ACC112 (cell line): ENCODE data around the gene MAGI2.

Experiments used
- H2AFZ ChIP-seq: fragments of 200-600 bp; sonication (generic); one replicate; pipeline ENCODE4 v1.6.0; 2017; ENCODE audit warnings: antibody characterized with exemption, low read length; ENCODE audit not compliant: unreplicated experiment
- H3K27ac ChIP-seq: fragments of 200-600 bp; sonication (generic); 2 replicates; pipeline ENCODE4 v1.5.1; 2014; ENCODE audit warnings: low read depth, mild to moderate bottlenecking, antibody characterized with exemption, low read length, moderate library complexity
- H3K27me3 ChIP-seq: fragments of 200-600 bp; sonication (generic); 2 replicates; pipeline ENCODE4 v1.6.1; 2014; ENCODE audit warnings: mild to moderate bottlenecking, antibody characterized with exemption, low read length, moderate library complexity, mixed read lengths; ENCODE audit not compliant: insufficient read depth
- H3K36me3 ChIP-seq: fragments of 200-600 bp; sonication (generic); 2 replicates; pipeline ENCODE4 v1.6.1; 2016; ENCODE audit warnings: mild to moderate bottlenecking, antibody characterized with exemption, low read length, moderate library complexity, mixed read lengths; ENCODE audit not compliant: insufficient read depth
- H3K4me1 ChIP-seq: fragments of 200-600 bp; sonication (generic); one replicate; pipeline ENCODE4 v1.6.1; 2016; ENCODE audit warnings: low read length, mixed read lengths; ENCODE audit not compliant: insufficient read depth, unreplicated experiment, control insufficient read depth
- H3K4me3 ChIP-seq: fragments of 200-600 bp; sonication (generic); 2 replicates; pipeline ENCODE4 v1.5.1; 2014; ENCODE audit warnings: mild to moderate bottlenecking, low read depth, low read length
- H3K79me2 ChIP-seq: fragments of 200-600 bp; sonication (generic); one replicate; pipeline ENCODE4 v1.6.0; 2016; ENCODE audit warnings: low read length; ENCODE audit not compliant: control insufficient read depth, unreplicated experiment, insufficient read depth

The MAGI2 gene

DNA sequence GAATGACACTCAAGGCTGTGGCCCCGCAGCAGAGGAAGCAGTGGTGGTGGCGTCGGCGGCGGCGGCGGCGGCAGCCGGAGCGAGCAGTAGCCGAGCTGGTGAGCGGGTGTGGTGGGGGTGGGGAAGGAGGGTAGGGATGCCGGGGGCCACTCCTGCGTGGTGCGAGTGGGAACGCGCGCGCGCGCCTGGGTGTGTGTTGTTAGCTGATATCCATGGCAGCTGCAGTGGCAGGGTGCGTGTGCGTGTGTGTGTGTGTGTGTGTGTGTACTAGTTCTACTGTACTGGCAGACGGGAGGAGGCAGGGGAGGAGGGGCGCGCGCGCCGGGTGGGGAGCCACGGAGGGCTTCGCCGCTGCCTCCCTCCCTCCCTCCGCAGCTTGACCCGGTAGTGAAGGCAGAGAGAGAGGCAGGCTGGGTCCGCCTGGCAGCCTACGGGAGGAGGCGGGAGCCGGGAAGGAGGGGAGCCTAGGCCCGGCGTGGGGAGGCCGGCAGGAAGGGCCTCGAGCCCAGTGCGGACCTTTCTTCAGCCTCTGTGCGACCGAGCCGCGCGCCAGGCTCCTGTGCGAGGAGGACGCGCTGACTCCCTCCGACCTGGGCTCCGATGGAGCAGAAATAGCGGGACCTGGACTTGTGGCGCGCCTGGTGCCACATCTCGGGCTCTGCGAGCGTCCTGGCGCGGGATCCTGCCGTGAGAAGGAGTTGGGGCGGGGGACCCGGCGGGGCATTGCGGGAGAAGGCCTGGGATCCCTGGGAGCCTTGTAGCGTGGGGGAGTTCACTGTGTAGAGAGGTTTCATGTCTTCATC is at the start of gene MAGI2:
Gene MAGI2 (minus strand): TSS at position 110 of the 803 bp plus-strand sequence. CDS start 347 bp downstream, outside the sequence.
- peaks cover 8% of the 10 kb centered on the region; the same call in 1 of the 2 replicates for H3K36me3 ChIP-seq
- peaks cover 50% of the 10 kb centered on the region for H3K79me2 ChIP-seq
- H2AFZ ChIP-seq, result peak within 1 kb of the TSS; percentile 98
- H3K4me1 ChIP-seq, result peaks cover 30% of the 10 kb centered on the region
- no peaks in the 10 kb centered on the region for H3K27me3 ChIP-seq
- peak within 1 kb of the TSS; percentile 80 for H3K4me3 ChIP-seq
- H3K27ac ChIP-seq, result peak within 1 kb of the TSS; percentile 73

DNA sequence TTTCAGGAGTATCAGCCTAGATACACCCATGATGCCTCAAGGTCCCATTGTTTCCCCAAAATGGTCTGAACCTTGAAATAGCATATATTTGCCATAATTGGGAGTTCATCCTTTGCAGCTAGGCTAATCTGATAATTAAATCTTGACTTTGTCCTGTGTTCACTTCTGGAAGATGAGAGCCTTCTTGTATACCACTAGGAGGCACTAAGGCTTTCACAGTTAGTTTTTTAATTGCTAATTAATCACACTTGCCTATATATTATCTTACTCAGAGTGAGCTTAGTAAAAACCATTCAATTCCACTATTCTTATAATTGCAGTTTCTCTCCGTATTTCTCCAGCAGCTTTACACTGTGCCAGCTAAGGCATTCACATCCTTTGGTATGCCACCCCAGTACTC is 48.7 kb upstream of the MAGI2 start:
- Histone ChIP-seq H3K27me3 (no peaks in the 10 kb centered on the region), H3K4me3 (no peak overlapping the region), H3K4me1 (peaks cover 8% of the 10 kb centered on the region), H2AFZ (no peak overlapping the region), H3K36me3 (no peaks in the 10 kb centered on the region), H3K27ac (no peak overlapping the region), H3K79me2 (no peaks in the 10 kb centered on the region)

DNA sequence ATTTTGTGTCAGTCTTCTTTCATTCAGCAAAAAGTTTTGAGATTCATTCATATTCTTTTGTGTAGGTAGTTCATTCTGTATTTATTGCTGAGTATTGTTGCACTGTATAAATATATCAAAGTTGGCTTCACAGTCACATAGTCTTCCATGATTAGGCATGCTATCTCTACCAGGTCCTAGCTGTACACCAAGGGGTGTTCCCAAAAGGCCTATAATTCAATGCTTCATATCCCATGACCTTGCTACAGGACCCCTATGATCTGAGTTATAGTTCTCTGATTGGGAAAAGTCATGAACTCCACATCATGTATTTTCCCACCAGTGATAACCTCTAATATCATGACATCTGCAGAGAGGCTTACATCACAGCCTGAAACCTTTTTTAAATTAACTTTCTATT is 47.3 kb upstream of the MAGI2 start:
- Histone ChIP-seq H3K4me3 (no peak overlapping the region), H3K27me3 (no peaks in the 10 kb centered on the region), H3K79me2 (no peaks in the 10 kb centered on the region), H2AFZ (no peak overlapping the region), H3K27ac (no peak overlapping the region), H3K4me1 (peaks cover 9% of the 10 kb centered on the region), H3K36me3 (no peaks in the 10 kb centered on the region)

DNA sequence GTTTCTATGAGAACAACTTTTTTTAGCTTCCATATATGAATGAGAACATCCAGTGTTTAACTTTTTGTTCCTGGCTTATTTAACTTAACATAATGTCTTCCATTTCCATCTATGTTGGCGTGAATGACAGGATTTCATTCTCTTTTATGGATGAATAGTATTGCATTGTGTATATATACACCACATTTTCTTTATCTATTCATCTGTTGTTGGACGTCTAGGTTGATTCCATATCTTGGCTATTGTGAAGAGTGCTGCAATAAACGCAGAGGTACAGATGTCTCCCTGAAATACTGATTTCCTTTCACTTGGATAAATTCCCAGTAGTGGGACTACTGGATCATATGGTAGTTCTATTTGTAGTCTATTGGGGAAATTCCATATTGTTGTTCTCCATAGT is 44.3 kb upstream of the MAGI2 start:
- Histone ChIP-seq H3K79me2 (no peaks in the 10 kb centered on the region), H3K27ac (no peak overlapping the region), H3K36me3 (no peaks in the 10 kb centered on the region)

DNA sequence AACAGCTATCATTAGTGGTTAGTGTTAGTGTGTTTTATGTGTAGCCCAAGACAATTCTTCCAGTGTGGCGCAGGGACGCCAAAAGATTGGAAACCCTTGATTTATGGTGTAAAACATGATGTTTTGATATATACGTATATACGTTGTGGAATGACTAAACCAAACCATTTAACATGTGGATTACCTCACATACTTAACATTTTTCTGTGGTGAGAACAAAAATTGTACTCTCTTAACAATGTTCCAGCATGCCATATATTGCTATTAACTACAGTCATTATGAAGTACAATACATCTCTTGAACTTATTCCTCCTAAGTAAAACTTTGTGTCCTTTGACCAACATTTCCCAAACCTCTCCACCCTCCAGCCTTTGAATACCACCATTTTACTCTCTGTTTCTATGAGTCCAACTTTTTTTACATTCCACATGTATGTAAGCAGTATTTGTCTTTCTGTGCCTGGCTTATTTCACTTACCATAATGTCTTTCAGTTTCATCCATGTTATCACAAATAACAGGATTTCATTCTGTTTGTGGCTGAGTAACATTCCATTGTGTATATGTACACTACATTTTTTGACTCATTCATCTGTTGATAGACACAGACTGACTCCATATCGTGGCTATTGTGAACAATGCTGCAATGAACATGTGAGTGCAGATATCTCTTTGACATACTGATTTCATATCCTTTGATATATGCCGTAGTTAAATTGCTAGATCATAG is 42.2 kb upstream of the MAGI2 start:
- H3K27ac ChIP-seq, result peak overlapping the region; percentile 53
- no peaks in the 10 kb centered on the region for H3K36me3 ChIP-seq
- H3K4me1 ChIP-seq, result peaks cover 14% of the 10 kb centered on the region
- H2AFZ ChIP-seq, result peak overlapping the region; percentile 92
- H3K4me3 ChIP-seq, result peak overlapping the region; percentile 36; the same call in 1 of the 2 replicates
- H3K79me2 ChIP-seq, result no peaks in the 10 kb centered on the region
- no peaks in the 10 kb centered on the region for H3K27me3 ChIP-seq

More for the DNA sequence above, 44.3 kb upstream of the MAGI2 start:
- H3K4me1 ChIP-seq, result peaks cover 14% of the 10 kb centered on the region
- no peak overlapping the region for H3K4me3 ChIP-seq
- no peaks in the 10 kb centered on the region for H3K27me3 ChIP-seq
- H2AFZ ChIP-seq, result no peak overlapping the region

DNA sequence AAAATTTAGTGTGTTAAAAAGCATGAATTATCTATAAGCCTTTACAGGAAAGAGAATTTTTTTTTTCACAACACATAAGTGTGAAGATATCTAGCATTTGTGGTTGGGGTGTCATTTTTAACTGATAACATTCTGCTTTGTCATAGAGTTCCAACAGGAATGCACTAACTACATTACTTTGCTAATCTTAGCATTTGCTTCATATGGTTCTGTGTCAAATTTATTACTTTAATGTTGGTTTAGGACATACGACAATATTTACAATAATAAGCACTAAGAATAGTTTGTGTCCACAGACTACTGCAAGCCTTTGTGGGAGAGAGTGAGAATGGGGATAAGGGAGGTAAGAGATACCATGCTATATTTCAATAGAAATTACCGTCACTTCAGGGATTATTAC is 40.6 kb upstream of the MAGI2 start:
- no peak overlapping the region for H3K27ac ChIP-seq
- H2AFZ ChIP-seq, result no peak overlapping the region
- no peak overlapping the region for H3K4me3 ChIP-seq
- H3K36me3 ChIP-seq, result no peaks in the 10 kb centered on the region
- no peaks in the 10 kb centered on the region for H3K79me2 ChIP-seq
- H3K27me3 ChIP-seq, result no peaks in the 10 kb centered on the region
- H3K4me1 ChIP-seq, result peaks cover 14% of the 10 kb centered on the region

DNA sequence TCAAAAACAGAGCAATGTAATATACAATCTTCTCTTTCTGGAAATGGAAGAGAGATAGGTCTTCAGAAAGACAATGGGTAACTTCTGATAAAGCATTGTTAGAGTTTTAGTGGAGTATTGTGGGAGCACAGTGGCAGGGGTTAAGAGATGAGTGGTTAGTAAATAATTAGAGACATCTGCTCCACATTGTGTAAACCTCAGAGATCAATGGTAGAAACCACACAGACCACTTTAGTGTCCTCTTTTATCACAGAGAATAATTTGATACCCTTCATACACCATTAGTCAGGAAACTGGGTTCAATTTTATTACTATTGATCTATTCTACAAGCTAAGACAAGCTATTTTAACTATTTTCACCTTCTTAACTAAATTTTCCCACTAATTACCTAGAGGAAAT is 35.9 kb upstream of the MAGI2 start:
- H2AFZ ChIP-seq, result no peak overlapping the region
- H3K4me1 ChIP-seq, result no peaks in the 10 kb centered on the region
- H3K36me3 ChIP-seq, result no peaks in the 10 kb centered on the region
- no peaks in the 10 kb centered on the region for H3K27me3 ChIP-seq
- H3K27ac ChIP-seq, result no peak overlapping the region
- no peaks in the 10 kb centered on the region for H3K79me2 ChIP-seq
- H3K4me3 ChIP-seq, result no peak overlapping the region

DNA sequence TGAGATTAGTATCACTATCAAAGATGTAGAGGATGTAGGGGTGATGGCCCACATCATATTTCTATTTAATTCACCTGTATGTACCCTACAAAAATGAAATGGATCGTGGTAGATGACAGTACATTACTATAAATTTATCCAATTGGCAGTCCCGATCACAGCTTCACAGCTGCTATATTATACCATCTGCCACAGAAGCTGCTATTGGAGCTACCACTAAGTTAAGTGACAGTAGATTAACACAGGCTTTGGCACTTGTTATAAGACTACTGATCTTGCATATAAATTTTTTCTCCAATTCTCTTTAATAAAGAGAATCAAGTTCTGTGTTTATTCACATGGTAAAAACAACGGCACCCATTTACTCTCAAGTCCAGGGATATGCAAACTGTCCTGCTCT is 24.9 kb upstream of the MAGI2 start:
- Histone ChIP-seq H3K4me3 (no peak overlapping the region), H3K79me2 (no peaks in the 10 kb centered on the region), H2AFZ (no peak overlapping the region), H3K27me3 (no peaks in the 10 kb centered on the region), H3K27ac (no peak overlapping the region), H3K4me1 (no peaks in the 10 kb centered on the region), H3K36me3 (no peaks in the 10 kb centered on the region)

DNA sequence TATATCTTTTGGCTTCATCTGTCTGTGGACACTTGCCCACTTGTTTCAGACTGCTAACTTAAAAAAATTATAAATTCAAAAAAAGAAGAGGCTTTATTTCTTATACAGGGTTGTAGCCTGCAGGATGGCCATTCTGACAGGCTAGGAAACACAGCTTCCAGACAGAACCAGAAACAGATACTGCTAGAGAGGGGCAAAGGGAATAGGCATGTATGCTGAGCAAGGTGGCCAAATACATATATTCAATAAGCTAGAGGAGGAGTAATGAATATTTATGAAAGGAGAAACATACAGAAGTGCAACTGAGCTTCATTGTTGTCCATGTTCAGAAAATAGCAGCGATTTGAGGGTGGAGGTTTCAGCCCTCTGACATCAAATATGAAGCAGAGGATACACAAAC is 22.0 kb upstream of the MAGI2 start:
- H3K36me3 ChIP-seq, result 0 out of 2 replicates have a peak, but pooled peaks cover 5% of the 10 kb centered on the region
- no peak overlapping the region for H3K27ac ChIP-seq
- no peaks in the 10 kb centered on the region for H3K4me1 ChIP-seq
- H3K4me3 ChIP-seq, result no peak overlapping the region
- no peaks in the 10 kb centered on the region for H3K79me2 ChIP-seq
- no peaks in the 10 kb centered on the region for H3K27me3 ChIP-seq
- no peak overlapping the region for H2AFZ ChIP-seq

DNA sequence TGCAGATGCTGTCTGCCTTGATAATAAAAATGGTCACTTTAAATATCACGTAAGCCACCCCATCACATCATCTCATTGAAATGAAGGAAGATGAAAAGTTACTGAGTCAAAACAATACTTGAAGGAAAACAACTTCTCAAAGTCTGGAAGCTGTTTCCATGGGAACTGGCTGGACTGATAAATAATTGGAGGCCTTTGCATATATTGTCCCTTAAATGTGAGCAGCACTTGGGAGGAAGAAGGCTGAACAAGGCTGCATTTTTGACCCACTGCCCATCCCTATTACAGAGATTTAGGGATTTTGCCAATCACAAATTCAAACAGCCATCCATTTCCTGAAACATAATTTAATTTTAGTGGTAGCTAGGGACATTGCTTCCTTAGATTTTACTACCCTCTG is 18.2 kb upstream of the MAGI2 start:
- no peaks in the 10 kb centered on the region for H3K27me3 ChIP-seq
- H3K4me1 ChIP-seq, result no peaks in the 10 kb centered on the region
- H2AFZ ChIP-seq, result no peak overlapping the region
- H3K36me3 ChIP-seq, result 0 out of 2 replicates have a peak, but pooled peaks cover 5% of the 10 kb centered on the region
- H3K4me3 ChIP-seq, result no peak overlapping the region
- no peak overlapping the region for H3K27ac ChIP-seq
- H3K79me2 ChIP-seq, result no peaks in the 10 kb centered on the region
